GM23338 (cell line): ENCODE results near the gene ROR1.

Experiments
- EZH2phosphoT487 ChIP-seq: fragments of 200-600 bp; sonication (generic); IDR thresholded peaks from one replicate; pipeline ENCODE4 v1.8.1; 2018; ENCODE audit warnings: antibody characterized with exemption; ENCODE audit not compliant: unreplicated experiment
- POLR2AphosphoS5 ChIP-seq: IDR thresholded peaks from 2 replicates; pipeline ENCODE4 v1.6.1; 2016; ENCODE audit warnings: antibody characterized with exemption, low read depth
- TF ChIP-seq, protein P1 (sequence below): IDR thresholded peaks from 2 replicates; pipeline ENCODE4 v1.6.1; 2016; ENCODE audit warnings: antibody characterized with exemption
- TF ChIP-seq, protein P2 (sequence below), 2 experiments: fragments of 200-600 bp in 1 of 2; sonication (generic) in 1 of 2; conservative IDR thresholded peaks; 2 replicates each; pipeline versions ENCODE4 v1.5.1 to v1.6.1; 2016 to 2017; ENCODE audit warnings: antibody characterized with exemption in 2 of 2, low read depth in 2 of 2, mild to moderate bottlenecking in 2 of 2, moderate library complexity in 1 of 2

DNA sequence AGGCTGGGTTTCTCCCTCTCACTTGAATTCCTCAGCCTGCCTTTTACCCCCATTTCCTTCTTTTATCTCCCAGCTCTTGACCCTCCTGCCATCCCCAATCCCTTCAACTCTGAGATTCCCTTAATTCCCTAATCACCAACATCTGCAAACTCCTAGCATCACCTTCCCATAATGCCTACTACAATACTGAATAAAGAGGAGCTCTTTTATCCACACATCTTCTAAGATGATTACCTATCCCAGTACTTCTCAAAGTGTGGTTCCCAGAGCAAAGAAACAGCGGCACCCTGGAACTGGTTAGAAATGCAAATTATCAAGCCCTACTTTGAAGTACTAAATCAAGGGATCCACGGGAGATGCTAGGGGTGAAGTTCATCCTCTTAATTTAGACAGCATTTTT, 408.4 kb downstream of the ROR1 start:
- TF ChIP-seq, protein P1, sequence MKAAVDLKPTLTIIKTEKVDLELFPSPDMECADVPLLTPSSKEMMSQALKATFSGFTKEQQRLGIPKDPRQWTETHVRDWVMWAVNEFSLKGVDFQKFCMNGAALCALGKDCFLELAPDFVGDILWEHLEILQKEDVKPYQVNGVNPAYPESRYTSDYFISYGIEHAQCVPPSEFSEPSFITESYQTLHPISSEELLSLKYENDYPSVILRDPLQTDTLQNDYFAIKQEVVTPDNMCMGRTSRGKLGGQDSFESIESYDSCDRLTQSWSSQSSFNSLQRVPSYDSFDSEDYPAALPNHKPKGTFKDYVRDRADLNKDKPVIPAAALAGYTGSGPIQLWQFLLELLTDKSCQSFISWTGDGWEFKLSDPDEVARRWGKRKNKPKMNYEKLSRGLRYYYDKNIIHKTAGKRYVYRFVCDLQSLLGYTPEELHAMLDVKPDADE, result no peak
- TF ChIP-seq POLR2AphosphoS5, result no peak
- TF ChIP-seq EZH2phosphoT487, result no peak
- TF ChIP-seq, protein P2, sequence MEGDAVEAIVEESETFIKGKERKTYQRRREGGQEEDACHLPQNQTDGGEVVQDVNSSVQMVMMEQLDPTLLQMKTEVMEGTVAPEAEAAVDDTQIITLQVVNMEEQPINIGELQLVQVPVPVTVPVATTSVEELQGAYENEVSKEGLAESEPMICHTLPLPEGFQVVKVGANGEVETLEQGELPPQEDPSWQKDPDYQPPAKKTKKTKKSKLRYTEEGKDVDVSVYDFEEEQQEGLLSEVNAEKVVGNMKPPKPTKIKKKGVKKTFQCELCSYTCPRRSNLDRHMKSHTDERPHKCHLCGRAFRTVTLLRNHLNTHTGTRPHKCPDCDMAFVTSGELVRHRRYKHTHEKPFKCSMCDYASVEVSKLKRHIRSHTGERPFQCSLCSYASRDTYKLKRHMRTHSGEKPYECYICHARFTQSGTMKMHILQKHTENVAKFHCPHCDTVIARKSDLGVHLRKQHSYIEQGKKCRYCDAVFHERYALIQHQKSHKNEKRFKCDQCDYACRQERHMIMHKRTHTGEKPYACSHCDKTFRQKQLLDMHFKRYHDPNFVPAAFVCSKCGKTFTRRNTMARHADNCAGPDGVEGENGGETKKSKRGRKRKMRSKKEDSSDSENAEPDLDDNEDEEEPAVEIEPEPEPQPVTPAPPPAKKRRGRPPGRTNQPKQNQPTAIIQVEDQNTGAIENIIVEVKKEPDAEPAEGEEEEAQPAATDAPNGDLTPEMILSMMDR (conservative IDR thresholded peaks at IDR 0.05; ENCODE audit: low read depth in 2 of 2), result no peak
